GM19328 (cell line): Measurements from ENCODE around the gene MS4A4E.
A peak's percentile ranks its signal among the peaks of the same experiment; 100 is the strongest.
"Not testable (repeated sequence)": the region's sequence is repeated elsewhere in the genome, so short reads cannot be mapped to it uniquely, and the experiment has no call there.

Experiments
- ATAC-seq: cut with Tn5 transposase; IDR thresholded peaks from one replicate; pipeline ENCODE4 v1.9.1; 2021; ENCODE audit warnings: mild to moderate bottlenecking, moderate library complexity; ENCODE audit not compliant: unreplicated experiment

The MS4A4E gene

DNA sequence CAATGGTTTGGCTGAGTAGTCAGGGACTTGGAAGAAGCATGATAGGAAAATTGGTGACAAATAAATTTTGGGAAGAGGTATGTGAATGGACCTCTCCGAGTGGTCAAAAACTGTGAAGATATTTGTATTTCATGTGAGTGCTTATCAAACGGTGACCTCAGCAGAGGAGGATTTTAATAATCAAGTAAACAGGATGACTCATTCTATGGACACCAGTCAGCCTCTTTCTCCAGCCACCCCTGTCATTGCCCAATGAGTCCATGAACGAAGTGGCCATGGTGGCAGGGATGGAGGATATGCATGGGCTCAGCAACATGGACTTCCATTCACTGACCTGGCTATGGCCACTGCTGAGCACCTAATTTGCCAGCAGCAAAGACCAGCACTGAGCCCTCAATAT, 21.2 kb downstream of the MS4A4E start:
- ATAC-seq: no peak

DNA sequence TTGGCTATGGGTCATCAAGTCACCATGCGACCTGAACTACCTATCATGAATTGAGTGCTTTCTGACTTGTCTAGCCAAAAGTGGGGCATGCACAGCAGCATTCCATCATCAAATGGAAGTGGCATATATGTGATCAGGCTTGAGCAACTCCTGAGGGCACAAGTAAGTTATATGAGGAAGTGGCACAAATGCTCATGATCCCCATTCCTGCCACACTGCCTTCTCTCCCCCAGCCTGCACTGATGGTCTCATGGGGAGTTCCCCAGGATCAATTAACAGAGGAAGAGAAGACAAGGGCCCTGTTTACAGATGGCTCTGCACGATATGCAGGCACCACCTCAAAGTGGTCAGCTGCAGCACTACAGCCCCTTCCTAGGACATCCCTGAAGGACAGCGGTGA, 21.8 kb downstream of the MS4A4E start:
- ATAC-seq: no peak

DNA sequence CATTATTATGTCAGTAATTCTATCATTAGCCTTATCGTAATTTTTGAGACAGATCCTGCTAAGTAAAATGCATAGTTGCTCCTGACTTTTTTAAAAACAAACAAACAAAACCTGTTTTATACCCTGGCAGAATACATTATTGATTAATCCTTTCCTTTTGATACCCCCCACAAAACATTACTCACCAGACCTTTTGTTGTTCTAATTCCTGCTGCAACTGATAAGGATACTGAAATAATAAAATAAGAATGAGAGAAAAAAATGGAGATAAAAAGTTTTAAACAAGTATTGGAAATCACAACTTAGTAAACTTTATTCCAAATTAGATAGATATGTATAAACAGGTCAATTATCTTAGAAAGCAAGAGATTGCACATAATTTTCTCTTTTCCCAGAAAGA, 28.6 kb downstream of the MS4A4E start:
- ATAC-seq: no peak

DNA sequence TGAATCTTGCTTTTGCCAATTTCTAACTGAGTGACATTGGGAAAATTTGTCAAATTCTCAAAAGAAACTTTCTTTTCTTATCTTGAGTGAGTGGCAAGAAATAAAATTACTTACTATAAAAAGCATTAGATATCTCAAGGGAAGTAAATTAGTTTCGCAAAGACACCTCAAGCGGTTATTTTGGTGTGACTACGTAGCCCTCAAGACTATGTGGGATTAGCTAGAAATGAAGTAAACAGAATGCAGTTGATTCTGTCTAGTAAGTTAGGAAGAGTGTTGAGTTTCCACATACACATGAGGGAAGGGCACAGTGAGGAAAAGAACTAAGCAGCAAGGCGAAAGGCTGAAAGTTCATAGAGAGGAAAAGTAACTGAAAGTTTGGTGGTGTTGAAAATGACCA, 31.7 kb downstream of the MS4A4E start:
- ATAC-seq: no peak

DNA sequence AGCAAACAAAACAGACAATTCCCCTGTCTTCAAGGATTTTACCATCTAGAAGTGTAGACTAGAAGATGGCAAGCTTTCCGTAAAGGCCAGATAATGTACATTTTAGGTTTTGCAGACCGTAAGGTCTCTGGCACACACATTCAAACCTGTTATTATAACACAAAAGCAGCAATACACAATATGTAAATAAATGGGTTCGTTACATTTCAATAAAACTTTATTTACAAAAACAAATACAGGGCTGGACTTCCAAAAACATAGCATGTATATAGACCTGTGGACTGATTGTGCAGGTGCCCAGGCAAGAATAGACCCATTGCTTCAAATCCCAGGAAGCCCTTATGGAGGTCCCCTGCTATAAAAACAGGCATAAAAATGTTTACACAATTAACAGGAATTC, 33.0 kb downstream of the MS4A4E start:
- ATAC-seq: no peak

DNA sequence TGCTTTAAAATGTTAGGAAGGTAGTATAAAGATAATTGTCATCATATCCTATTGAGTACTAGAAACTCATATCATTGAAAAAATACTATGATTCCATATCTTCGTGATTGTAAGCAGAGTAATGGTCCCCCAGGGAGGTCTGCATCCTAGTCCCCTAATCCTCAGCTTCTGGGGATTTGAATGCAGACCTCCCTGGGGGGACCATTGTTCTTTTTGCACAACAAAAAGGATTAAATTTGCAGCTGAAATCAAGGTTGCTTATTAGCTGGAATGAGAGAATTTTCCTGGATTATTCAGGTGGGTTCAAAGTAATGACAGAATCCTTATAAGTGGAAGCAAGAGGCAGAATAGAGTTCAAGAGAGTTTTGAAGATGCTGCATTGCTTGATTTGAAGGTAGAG, 34.0 kb downstream of the MS4A4E start:
- no peak for ATAC-seq

DNA sequence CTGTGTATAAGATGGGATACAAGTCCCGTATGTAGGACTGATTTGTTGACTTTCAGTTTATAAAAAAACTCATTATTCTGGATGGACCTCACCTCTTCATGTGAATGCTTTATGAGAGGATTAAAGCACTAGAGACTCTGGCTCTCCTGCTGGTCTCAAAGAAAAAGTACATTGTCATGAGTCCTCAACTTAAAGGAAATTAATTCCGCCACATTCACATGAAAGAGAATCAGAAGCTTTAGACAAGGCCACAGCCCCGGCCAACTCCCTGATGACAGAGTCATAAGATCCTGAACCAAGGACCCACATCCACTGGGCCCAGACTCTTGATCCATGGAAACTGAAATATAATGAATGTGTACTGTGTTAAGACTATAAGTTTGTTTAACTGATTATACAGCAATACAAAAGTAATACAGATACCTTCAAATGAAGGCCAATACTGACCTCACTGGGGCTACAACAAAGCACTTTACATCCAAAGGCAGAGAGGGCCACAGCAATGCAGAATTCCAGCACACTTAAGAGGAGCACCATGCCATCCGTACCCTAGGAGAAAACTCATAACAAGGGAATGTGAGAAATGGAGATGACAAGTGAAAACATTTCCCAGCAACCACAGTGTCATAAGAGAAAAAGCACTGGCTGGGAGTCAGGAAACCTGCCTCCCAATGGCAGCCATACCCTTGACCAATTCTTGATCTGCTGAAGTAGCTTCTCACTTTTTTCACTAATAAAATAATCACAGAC, 34.6 kb downstream of the MS4A4E start:
- no peak for ATAC-seq

DNA sequence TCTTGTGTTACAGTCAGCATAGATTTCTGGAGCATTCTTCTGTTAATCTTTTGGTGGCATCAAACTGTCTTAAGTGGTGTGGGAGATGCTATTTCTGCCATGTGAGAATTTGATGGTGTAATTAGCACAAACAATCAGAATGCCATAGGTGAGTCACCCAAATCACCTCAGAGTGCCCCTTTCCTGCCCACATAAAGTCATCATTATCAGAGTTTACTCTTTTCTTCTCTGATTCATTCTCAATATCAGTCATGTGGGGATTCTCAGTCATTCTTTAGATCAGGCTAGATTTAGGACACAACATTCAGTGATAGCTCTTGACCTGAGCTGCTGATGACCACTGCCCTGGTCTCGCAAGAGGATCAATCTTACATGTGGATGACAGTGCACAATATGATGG, 36.3 kb downstream of the MS4A4E start:
- ATAC-seq: no peak

DNA sequence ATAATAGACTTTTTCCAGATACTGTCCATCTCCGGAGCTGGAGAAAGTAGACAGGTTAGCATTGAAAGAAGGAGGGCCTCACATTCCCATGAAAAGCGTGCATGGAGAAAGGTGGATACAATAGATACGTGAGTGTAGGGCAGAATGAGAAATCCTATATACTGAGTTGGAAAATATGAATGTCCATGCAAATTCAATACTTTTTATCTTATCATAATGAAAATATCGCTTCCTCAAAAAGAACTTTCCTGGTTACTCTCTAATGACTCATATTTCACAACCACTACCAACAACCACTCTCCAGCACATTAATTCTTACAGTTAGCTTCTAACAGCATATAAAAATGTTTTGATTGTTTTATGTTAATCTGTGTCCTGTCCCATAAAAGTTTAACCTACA, 38.0 kb downstream of the MS4A4E start:
- no peak for ATAC-seq

DNA sequence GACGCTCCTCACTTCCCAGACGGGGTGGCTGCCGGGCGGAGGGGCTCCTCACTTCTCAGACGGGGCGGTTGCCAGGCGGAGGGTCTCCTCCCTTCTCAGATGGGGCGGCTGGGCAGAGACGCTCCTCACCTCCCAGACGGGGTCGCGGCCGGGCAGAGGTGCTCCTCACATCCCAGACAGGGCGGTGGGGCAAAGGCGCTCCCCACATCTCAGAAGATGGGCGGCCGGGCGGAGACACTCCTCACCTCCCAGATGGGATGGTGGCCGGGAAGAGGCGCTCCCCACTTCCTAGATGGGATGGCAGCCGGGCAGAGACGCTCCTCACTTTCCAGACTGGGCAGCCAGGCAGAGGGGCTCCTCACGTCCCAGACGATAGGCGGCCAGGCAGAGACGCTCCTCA, 41.6 kb downstream of the MS4A4E start:
- not testable (repeated sequence) for ATAC-seq

DNA sequence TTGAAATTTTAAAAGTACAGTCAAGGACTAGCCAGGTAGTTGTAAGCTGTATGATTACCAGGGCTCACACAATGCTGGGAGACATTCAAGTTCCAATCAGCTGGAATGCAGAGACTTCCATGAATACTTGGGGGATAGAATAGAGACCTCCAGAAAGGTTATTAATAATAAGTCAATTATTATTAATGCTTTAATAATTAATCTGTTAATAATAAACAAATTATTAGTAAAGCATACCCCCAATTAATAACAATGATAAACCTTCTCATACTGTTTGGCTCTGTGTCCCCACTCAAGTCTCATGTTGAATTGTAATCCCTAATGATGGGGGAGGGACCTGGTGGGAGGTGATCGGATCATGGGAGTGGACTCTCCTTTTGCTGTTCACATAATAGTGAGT, 45.5 kb downstream of the MS4A4E start:
- ATAC-seq: no peak

DNA sequence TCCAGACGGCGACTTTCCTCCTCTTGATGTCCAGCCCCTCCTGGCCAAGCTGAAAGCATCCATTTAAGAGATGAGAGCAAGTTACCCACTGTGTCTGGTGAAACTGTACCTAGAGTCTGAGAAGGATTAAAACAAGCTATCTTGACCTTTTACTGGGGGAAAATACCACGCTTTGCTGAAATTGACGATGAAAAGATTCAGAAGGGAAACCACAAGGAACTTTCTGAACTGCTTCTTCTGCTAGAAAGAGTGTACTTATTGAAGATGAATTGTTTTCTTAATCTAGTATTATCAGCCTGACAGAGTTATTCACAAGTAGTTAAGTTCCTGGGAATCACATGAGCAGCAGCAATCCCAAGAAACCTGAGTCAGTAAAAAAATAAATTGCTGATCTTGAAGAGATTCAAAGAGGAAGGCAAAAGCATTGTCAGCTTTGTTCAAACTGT, 47.0 kb downstream of the MS4A4E start:
- no peak for ATAC-seq

DNA sequence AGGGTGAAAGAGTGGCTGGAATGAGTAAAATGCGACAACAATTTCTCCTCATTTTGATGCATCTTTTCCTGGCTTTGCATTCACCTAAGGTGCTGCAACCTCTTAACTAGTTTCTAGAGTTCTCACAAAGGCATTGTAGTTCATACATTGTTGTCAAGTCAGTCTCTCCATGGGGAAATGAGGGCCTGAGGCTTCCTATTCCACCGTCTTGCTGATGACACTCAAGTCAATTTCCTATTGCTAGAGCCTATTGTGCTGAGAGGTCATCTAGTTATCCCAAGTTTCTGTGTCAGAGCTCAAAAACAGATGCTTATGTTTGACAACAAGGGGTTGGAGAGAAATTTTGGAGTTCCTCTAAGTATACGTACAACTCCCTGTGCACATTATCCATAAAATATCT, 48.4 kb downstream of the MS4A4E start:
- no peak for ATAC-seq

DNA sequence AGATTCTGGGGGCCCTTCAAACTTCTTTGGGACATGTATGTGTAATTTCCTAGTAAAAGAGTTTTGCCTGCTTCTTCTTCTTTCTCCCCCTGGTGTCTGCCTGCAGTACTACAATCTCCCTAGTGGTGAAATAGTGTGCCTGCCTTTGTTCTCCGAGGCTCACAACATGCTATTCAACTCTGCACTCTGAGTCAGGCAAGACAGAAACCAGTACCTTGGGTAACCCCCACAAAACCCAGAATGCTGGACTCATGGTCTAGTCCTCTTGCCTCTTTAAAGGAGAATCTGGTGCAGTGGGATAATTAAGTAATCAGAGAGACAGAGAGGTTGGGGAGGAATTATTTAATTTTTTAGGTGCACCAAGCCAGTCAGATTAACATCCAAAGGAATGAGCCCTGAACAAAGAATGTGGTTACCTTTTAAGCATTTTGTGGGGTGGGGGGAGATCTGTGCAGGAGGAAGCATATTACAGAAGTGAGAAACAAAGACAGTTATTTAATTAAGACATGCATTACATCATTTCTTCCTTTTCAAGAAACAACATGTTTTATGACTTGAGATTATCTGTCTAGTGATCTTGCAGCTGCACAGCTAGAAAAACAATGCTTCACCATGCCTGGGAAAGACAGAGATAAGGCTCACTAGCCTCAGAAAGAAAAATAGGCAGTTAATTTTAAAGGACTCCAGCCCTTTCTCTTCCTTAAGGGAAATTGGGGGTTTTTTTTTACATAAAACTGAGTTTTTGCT, 49.1 kb downstream of the MS4A4E start:
- peak; percentile 71 for ATAC-seq

DNA sequence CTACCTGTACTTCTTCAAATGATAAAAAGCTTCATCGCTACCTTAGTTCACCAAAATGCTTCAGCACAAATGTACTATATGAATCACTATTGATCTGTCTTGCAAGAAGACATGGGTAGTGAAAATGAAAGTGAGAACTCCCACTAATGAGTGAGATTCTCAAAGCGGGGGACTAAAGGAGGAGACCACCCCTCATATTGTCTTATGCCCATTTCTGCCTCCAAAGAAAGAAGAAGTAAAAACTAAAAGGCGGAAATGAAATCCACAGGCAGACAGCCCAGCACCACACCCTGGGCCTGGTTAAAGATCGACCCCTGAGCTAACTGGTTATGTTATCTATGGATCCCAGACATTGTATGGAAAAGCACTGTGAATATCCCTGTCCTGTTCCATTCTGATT, 50.4 kb downstream of the MS4A4E start:
- ATAC-seq: not testable (repeated sequence)

DNA sequence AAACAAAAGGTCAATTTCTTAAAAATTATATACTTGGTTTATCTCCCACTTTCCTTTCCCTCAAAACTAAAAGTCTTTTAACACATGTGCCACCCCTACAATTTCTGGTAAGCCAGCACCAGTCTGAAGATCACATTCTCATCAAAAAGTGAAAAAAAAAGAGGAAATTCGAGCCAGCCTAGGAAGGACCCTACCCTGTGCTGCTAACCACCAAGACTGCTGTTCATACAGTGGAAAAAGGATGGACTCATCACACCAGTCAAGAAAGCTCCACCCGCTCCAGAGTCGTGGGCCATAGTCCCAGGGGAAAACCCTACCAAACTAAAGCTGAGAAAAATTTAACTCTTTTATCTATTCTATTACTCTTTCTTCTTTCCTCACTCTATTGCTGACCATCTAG, 54.5 kb downstream of the MS4A4E start:
- ATAC-seq: not testable (repeated sequence)

DNA sequence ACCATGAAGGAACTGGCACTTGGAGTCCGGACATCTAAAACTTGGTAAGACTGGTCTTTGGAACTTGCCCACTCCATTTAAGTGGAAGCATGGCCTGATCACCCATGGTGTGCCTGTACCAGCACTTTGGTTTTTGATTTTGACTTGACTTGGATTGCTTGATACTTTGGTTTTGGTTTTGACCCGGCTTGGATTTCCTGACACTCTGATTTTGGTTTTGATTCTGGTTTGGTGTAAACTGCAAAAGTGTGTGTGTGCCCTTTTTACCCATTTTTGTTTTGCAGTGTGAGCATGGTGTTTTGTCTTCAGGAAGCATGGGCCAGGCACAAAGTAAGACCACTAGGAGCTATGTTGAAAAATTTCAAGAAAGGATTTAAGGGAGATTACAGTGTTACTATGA, 56.8 kb downstream of the MS4A4E start:
- not testable (repeated sequence) for ATAC-seq

DNA sequence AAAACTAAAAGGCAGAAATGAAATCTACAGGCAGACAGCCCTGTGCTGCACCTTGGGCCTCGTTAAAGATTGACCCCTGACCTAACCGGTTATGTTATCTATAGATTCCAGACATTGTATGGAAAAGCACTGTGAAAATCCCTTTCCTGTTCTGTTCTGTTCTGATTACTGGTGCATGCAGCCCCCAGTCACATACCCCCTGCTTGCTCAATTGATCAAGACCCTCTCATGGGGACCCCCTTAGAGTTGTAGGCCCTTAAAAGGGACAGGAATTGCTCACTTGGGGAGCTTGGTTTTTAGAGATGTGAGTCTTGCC, 57.5 kb downstream of the MS4A4E start:
- ATAC-seq: not testable (repeated sequence)

DNA sequence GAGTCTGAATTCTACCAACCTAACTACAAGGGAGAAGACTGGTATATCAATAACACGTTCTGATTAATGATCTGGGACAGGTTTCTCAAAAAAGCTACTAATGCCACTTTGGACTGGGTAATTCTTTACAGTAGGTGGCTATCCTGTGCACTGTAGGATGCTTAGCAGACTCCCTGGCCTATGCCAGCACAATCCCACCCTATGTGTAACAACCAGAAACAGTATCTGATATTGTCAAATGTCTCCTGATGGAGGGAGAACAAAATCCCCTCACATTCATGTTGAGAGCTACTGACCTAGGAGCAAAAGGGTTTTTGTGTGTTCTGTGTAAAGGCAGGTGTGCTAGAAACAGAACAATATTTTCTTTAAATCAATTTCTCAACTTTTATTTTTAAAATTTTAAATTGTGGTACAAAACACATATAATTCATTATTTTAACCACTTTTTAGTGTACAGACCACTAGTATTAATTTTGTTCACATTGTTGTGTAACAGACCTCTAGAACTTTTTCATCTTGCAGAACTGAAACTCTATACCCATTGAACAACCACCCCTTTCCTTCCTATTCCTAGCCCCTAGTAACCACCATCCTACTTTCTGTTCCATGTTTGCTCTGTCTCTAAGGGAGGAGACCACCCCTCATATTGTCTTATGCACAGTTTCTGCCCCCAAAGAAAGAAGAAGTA, 58.0 kb downstream of the MS4A4E start:
- no peak for ATAC-seq

DNA sequence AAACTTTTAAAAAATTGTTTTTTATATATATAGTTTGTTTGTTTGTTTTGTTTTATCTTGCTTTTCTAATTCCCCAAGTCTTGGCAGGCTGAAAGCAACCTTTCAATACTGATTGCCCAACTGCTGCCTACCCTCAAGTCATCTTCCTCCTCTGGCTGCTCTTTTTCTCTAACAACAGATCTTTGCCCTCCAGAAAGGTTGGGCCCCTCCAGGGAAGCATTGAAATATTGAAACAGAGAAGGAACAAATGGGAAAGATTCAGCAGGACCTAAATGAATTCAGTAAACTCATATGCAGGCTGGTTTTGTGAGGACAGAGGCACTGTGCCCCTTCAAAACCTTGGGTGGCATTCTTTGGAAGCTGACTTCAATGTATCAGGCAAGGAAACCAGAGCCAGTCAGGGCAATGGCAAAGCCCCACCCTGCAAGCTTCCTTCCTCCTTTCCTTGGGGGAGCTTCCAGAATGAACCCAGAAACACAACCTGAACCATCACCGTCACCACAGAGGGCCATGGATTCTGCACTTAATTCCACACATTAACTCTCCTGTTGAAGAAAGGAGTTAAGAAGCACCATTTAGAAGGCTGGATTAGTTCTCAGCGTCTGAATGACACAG, 59.2 kb downstream of the MS4A4E start:
- ATAC-seq: no peak

DNA sequence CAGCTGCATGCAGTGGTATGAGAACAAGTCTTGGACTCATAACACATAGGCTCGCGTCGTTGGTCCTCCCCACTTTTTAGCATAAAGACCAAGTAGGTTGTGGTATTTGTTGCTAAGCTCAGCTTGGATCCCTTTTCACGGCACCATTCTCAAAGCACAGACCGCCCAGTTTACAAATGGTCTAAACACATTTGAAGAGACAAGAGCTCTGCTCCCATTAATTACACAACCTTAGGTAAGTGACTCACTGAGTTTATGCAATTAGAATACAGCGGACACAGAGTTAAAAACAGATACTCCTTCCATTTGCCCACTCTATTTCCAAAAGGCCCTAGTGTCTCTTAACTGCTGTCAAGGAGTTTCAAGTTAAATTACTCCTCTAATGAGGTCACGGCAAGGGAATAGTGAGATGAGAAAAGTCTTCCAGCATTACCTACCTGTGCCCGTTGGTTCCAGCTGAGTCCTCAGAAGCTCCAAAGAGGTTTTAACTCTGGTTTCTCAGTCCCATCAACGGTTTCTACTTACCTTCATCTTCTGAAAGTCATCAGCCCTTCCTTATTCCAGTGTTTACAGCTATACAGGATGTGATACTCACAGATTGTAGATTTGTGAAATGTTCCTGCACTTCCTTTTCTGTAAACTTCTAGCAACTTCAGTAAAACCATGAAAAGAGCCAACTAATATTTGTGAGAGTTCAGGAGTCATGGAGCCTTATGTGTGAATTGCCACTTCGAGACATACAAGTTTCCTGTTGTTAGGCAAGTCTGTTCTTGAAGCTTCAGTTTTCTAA, 60.2 kb downstream of the MS4A4E start, which contains the start of gene MS4A6A:
TSS of gene MS4A6A (minus strand) at position 543 of the 790 bp plus-strand sequence. CDS start 1,356 bp downstream, outside the sequence.
- ATAC-seq: no peak
